Nucleus accumbens (tissue), 56 donors: Measurements from ENCODE around the gene STIP1.
A peak's percentile ranks its signal among the peaks of the same experiment; 100 is the strongest.

Experiments used
- DNase-seq, 56 donors: peaks; one replicate each; lab custom pipeline; 2025; lab: John Stamatoyannopoulos, UW

STIP1 gene

GRCh38 chr11:64218628-64219353 is 32.8 kb downstream of the STIP1 start:
- DNase-seq, result peak in 3 of 56 donors; percentile 25 to 63 (median 34)

DNA sequence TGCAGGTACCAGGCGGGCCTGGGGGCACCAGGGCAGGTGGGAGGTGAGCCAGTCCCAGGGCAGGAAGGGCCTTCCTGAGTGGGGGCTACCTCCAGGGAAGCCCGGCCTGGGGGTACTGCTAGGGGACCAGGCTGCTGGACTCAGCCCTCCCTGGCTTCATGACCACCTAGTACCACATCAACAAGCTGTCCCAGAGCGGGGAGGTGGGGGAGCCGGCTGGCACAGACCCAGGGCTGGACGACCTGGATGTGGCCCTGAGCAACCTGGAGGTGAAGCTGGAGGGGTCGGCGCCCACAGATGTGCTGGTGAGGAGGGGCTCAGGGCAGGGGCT is 33.3 kb downstream of the STIP1 start:
- DNase-seq, result no peak

- DNase-seq, result no peak
These were observed 33.8 kb downstream of the STIP1 start for GRCh38 chr11:64219755-64220154.

DNA sequence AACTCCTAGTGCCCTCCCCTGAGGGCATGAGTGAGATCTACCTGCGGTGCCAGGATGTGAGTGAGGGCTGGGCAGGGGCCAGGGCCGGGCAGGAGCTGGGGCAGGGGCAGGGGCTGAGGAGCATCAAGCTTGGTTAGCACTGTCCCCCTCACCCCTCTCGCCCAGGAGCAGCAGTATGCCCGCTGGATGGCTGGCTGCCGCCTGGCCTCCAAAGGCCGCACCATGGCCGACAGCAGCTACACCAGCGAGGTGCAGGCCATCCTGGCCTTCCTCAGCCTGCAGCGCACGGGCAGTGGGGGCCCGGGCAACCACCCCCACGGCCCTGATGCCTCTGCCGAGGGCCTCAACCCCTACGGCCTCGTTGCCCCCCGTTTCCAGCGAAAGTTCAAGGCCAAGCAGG is 34.3 kb downstream of the STIP1 start:
- DNase-seq, result no peak

GRCh38 chr11:64220798-64221197 is 34.8 kb downstream of the STIP1 start:
- DNase-seq, result no peak

DNA sequence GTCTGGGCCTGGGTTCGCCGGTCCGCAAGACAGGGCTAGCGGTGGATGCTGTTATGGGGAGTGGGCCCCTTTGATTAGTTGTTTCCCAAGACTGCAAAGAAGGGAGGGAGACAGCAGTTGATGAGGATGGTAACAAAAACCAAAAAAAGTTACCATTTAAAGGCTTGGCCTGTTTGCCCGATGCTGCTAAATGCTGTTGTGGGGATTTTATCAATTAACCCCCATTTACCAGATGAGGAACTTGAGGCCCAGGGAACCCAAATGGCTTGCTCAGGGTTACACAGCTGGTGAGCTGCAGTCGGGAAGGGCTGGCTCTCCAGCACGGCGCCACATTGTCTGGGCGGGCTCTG is 36.7 kb downstream of the STIP1 start:
- DNase-seq, result no peak

- no peak for DNase-seq
These were observed 37.2 kb downstream of the STIP1 start for GRCh38 chr11:64223001-64223651.

DNA sequence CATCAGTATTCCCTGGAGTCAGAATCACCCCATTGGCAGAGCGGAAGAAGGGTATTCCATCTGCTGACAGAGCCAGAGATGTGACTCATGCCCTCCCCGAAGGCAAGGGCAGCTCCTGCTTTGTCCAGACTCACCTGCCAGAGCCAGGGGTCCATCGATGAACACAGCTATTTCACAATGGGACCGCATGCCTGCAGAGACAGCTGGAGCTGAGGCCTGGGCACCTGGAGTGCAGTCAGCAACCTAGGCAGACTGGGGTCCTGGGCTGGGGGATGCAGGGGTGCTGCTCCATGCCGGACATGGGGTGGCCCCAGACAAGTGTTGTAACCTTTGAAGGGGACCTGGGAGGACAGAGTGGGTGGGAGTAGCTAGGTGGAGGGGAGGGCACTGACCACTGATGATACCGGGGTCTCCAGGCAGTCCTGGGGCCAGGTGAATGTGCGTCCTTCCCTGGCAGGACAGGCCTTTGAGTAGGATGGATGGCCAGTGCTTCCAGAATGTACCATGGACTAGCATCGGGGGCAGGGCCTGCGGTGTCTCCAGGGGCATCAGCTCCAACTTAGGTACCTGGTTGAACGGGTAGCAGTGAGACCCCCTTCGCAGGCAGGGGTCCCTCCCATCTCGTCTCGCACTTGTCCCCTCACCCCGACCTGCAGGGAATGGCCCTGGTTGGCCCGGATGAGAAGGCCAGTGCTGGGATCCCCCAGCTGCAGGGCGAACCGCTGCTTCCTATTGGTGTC is 38.4 kb downstream of the STIP1 start:
- no peak for DNase-seq

GRCh38 chr11:64224891-64225607 is 39.1 kb downstream of the STIP1 start:
- no peak for DNase-seq

DNA sequence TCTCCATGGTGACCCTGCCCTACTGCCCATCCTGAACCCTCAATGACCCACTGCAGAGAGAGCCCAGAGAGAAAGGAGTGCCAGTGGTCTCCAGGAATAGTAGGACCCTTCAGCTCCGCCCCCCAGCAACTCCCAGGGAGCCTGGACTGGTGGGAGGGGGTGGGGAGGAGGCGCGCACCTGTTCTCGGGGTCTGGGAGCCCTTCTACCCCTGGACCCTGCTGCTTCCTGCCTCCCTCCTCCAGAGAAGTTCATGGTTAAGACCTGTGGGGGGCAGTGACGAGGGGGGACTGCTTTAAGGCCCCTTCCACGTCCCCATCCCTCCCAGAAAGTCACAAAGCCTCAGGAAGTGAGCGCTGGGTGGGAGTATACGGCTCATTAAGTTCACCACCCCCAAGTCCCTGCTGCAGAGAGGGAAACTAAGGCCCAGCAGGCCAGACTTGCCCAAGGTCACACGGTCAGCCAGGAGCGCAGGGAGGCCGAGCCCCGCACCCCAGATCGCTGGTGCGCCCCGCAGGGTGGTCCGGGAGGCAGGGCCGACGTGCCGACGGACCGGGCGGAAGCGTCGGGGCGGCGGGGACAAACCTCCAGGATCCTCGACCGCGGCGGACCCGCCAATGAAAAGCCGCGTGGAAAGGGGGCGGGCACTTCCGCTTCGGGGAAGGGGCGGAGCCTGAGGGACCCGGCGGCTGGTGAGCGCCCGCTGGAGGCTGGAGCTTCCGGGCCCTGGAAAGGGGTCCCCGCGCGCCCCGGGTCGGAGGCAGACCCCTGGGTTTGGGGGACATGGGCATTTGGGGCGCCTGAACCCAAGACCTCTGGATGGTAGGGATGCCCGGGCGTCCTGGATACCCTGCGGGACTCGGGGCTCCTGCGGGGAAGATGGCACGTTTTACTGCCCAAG is 39.9 kb downstream of the STIP1 start, which contains the start of the genes NUDT22 and TRPT1:
Gene NUDT22 (plus strand): TSS at position 667 of the 899 bp plus-strand sequence. CDS start 379 bp downstream, outside the sequence.
Gene TRPT1 (minus strand): TSS at position 579 of the 899 bp plus-strand sequence. CDS start 326 bp downstream, at position 253.
- peak in 55 of 56 donors; percentile 53 to 94 (median 82) for DNase-seq

- DNase-seq, result peak in 8 of 56 donors; percentile 21 to 61 (median 42)
These were observed 40.6 kb downstream of the STIP1 start for GRCh38 chr11:64226507-64227051.

- no peak for DNase-seq
These were observed 41.5 kb downstream of the STIP1 start for GRCh38 chr11:64227405-64227956.

DNA sequence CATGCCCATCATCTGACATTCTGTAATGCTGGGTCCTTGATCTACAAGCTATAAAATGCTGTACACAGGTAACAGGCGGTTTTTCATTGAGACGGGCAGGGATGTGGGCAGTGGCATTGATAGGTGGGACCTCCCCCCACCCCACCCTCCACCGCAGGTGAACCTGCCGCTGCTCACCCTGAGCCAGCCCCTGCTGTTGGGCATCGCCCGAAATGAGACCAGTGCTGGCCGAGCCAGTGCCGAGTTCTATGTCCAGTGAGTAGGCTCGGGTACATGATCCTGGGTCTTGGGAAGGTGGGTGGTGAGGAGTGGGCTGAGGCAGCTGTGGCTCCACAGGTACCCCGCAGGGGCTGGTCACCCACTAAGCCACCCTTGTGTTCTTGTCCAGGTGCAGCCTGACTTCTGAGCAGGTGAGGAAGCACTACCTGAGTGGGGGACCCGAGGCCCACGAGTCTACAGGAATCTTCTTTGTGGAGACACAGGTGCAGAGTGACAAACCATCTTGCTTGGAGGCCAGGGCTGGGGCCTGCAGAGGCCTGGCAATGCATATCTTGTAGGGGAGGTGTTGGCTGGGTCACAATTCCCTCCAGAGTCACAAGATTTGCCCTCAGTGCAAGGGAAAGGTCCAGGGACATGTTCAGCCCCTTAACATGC is 43.2 kb downstream of the STIP1 start:
- no peak for DNase-seq

- DNase-seq, result no peak
These were observed 43.8 kb downstream of the STIP1 start for GRCh38 chr11:64229744-64230170.

DNA sequence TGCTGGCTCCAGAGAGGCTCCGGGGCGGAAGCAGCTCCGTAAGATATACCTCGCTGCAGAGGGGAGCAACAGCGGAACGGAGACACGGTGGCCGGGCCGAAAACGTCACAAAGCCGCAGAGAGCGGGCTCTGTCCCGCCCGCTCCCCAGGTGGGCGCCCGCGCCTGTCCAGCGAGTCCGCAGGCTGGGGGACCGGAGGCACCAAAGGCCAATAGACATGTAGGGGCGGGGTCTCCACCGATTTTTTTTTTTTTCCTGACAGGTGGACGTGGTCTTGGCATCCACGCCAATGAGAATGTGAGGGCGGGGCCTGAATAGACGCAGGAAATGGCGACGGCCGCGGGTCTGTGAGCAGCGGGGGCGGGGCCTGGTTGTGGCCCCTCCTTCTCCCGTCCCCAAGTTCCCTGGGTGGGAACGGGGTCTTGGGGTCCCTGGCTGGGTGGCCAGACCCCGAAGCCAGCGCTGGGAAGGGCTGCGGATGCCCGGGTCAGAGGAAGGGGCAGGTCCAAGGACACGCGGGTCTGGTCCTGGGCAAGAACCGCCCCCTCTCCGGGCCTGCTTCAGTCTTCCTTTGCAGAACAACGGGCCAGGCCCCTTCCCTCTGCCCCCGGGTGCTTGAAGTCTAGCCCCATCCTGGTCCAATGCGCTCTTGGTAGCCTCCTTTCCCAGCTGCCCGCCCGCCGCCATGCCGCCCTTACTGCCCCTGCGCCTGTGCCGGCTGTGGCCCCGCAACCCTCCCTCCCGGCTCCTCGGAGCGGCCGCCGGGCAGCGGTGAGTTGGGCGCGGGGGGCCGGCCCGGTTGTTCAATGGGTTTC is 44.4 kb downstream of the STIP1 start, which contains the start of gene DNAJC4:
Gene DNAJC4 (plus strand): TSS at position 378 of the 814 bp plus-strand sequence. CDS start 307 bp downstream, at position 685.
- peak in 55 of 56 donors; percentile 49 to 95 (median 82) for DNase-seq

- no peak for DNase-seq
These were observed 45.0 kb downstream of the STIP1 start for GRCh38 chr11:64230985-64231365.

GRCh38 chr11:64231546-64231945 is 45.6 kb downstream of the STIP1 start:
- no peak for DNase-seq
